SK-N-SH (cell line): ENCODE measurements around the gene WWP2.
"Not testable (repeated sequence)": the region's sequence is repeated elsewhere in the genome, so short reads cannot be mapped to it uniquely, and the experiment has no call there.

ENCODE experiments used
- CHD2 ChIP-seq: fragments of 150-350 bp; IDR thresholded peaks from 2 replicates; pipeline ENCODE4 v1.6.1; 2018; ENCODE audit warnings: low read length; ENCODE audit not compliant: partially characterized antibody
- CTCF ChIP-seq: fragments of 200-600 bp; sonication (generic); IDR thresholded peaks from 2 replicates; pipeline ENCODE4 v1.6.1; 2017; ENCODE audit warnings: antibody characterized with exemption, mild to moderate bottlenecking, moderate library complexity
- POLR2AphosphoS5 ChIP-seq: IDR thresholded peaks from 2 replicates; pipeline ENCODE4 v1.6.1; 2012; ENCODE audit warnings: low read depth, low read length
- REST ChIP-seq: IDR thresholded peaks from 2 replicates; pipeline ENCODE4 v1.6.1; 2012; ENCODE audit warnings: mild to moderate bottlenecking, low read depth, low read length, moderate library complexity

- TF ChIP-seq POLR2AphosphoS5, CTCF, CHD2, REST: not testable (repeated sequence)
These were observed 203.0 kb downstream of the WWP2 start for GRCh38 chr16:69964960-69965660.
